HuH-7.5 (cell line): ENCODE measurements around the gene IRF4.

Source experiments
- DNase-seq: peaks from one replicate; pipeline ENCODE4 v3.0.0; 2011; ENCODE audit warnings: low spot score

Gene IRF4

GRCh38 chr6:391559-392440, at the start of gene IRF4:
Gene IRF4, plus strand, starts transcription at chr6:391752. Its CDS starts 1,401 bp downstream, at chr6:393153.
- DNase-seq = no peak

- no peak for DNase-seq
Measured at GRCh38 chr6:341914-342831, 49.4 kb upstream of the IRF4 start.

- no peak for DNase-seq
Measured at GRCh38 chr6:342832-343179, 48.7 kb upstream of the IRF4 start.

- DNase-seq = no peak
Measured at GRCh38 chr6:343226-343935, 48.2 kb upstream of the IRF4 start.

- no peak for DNase-seq
Measured at GRCh38 chr6:343960-344815, 47.4 kb upstream of the IRF4 start.

GRCh38 chr6:344816-345340, 46.7 kb upstream of the IRF4 start:
- no peak for DNase-seq

GRCh38 chr6:345747-346385, 45.7 kb upstream of the IRF4 start:
- DNase-seq = no peak

GRCh38 chr6:346386-347030, 45.0 kb upstream of the IRF4 start:
- DNase-seq = no peak

- no peak for DNase-seq
Measured at GRCh38 chr6:347232-347631, 44.3 kb upstream of the IRF4 start.

GRCh38 chr6:347951-348859, 43.3 kb upstream of the IRF4 start:
- DNase-seq = no peak

GRCh38 chr6:348860-349396, 42.6 kb upstream of the IRF4 start:
- no peak for DNase-seq

GRCh38 chr6:349491-349921, 42.0 kb upstream of the IRF4 start:
- no peak for DNase-seq

- no peak for DNase-seq
Measured at GRCh38 chr6:350371-350770, 41.2 kb upstream of the IRF4 start.

GRCh38 chr6:351011-351866, 40.3 kb upstream of the IRF4 start:
- no peak for DNase-seq

- DNase-seq = no peak
Measured at GRCh38 chr6:351867-352289, 39.7 kb upstream of the IRF4 start.

- no peak for DNase-seq
Measured at GRCh38 chr6:352474-352873, 39.1 kb upstream of the IRF4 start.

GRCh38 chr6:352896-353470, 38.6 kb upstream of the IRF4 start:
- no peak for DNase-seq
